ENCODE data around the gene MED13L. TPM values are rescaled to one million over a fixed set of nuclear protein-coding genes. Genes with fewer than 3 reads are reported as not detected.

MED13L gene
- total and polyA plus RNA-seq, 9 donors, result 31.0 to 82.7 (median 44.9) TPM

- peaks cover 2% of the 10 kb centered on the region for H3K9me3 ChIP-seq (replicated peaks; ENCODE audit: control insufficient read depth, low read depth, low read length)
- H3K36me3 ChIP-seq (ENCODE audit: control insufficient read depth, insufficient read depth, low read length), result no peaks in the 10 kb centered on the region
- H3K27me3 ChIP-seq (ENCODE audit: control insufficient read depth, insufficient read depth, low read length), result no peaks in the 10 kb centered on the region
- no peak overlapping the region for H3K27ac ChIP-seq (ENCODE audit: low read length)
- 92% methylated on average over 2 of the region's 7 CpGs for WGBS (ENCODE audit: insufficient coverage)
- no peaks in the 10 kb centered on the region for H3K4me1 ChIP-seq (ENCODE audit: control insufficient read depth, insufficient read depth, low read length)
- no peak for DNase-seq
- no peak overlapping the region for H3K4me3 ChIP-seq (ENCODE audit: low read length)
These were observed 342.6 kb downstream of the MED13L start for GRCh38 chr12:115934877-115935276.

GRCh38 chr12:115934046-115934445 lies 343.4 kb downstream of the MED13L start:
- Histone ChIP-seq H3K9me3 (replicated peaks; ENCODE audit: control insufficient read depth, low read depth, low read length) (peaks cover 2% of the 10 kb centered on the region), H3K4me1 (ENCODE audit: control insufficient read depth, insufficient read depth, low read length) (no peaks in the 10 kb centered on the region), H3K4me3 (ENCODE audit: low read length) (no peak overlapping the region), H3K27ac (ENCODE audit: low read length) (no peak overlapping the region), H3K36me3 (ENCODE audit: control insufficient read depth, insufficient read depth, low read length) (no peaks in the 10 kb centered on the region), H3K27me3 (ENCODE audit: control insufficient read depth, insufficient read depth, low read length) (no peaks in the 10 kb centered on the region)
- no peak for DNase-seq
- no CpG with 5 or more reads among the region's 3 CpGs for WGBS (ENCODE audit: insufficient coverage)

GRCh38 chr12:115932066-115932465 lies 345.4 kb downstream of the MED13L start:
- Histone ChIP-seq H3K27ac (ENCODE audit: low read length) (no peak overlapping the region), H3K4me1 (ENCODE audit: control insufficient read depth, insufficient read depth, low read length) (no peaks in the 10 kb centered on the region), H3K4me3 (ENCODE audit: low read length) (no peak overlapping the region), H3K36me3 (ENCODE audit: control insufficient read depth, insufficient read depth, low read length) (no peaks in the 10 kb centered on the region), H3K9me3 (replicated peaks; ENCODE audit: control insufficient read depth, low read depth, low read length) (no peaks in the 10 kb centered on the region), H3K27me3 (ENCODE audit: control insufficient read depth, insufficient read depth, low read length) (no peaks in the 10 kb centered on the region)
- DNase-seq, result no peak
- no CpG with 5 or more reads among the region's 1 CpG for WGBS (ENCODE audit: insufficient coverage)

- WGBS (ENCODE audit: insufficient coverage), result 89% methylated on average over 3 of the region's 5 CpGs
- H3K9me3 ChIP-seq (replicated peaks; ENCODE audit: control insufficient read depth, low read depth, low read length), result no peaks in the 10 kb centered on the region
- no peak for DNase-seq
These were observed 347.2 kb downstream of the MED13L start for GRCh38 chr12:115930336-115930735.

GRCh38 chr12:115926037-115926670 lies 351.3 kb downstream of the MED13L start:
- no peak for DNase-seq
- H3K36me3 ChIP-seq (ENCODE audit: control insufficient read depth, insufficient read depth, low read length), result no peaks in the 10 kb centered on the region
- no peak overlapping the region for H3K27ac ChIP-seq (ENCODE audit: low read length)
- no peaks in the 10 kb centered on the region for H3K4me1 ChIP-seq (ENCODE audit: control insufficient read depth, insufficient read depth, low read length)
- H3K27me3 ChIP-seq (ENCODE audit: control insufficient read depth, insufficient read depth, low read length), result peaks cover 2% of the 10 kb centered on the region
- peaks cover 3% of the 10 kb centered on the region for H3K9me3 ChIP-seq (replicated peaks; ENCODE audit: control insufficient read depth, low read depth, low read length)
- no peak overlapping the region for H3K4me3 ChIP-seq (ENCODE audit: low read length)
- 92% methylated on average over 4 of the region's 8 CpGs for WGBS (ENCODE audit: insufficient coverage)

More at GRCh38 chr12:115930336-115930735, 347.2 kb downstream of the MED13L start:
- Histone ChIP-seq H3K4me1 (ENCODE audit: control insufficient read depth, insufficient read depth, low read length) (no peaks in the 10 kb centered on the region), H3K4me3 (ENCODE audit: low read length) (no peak overlapping the region), H3K36me3 (ENCODE audit: control insufficient read depth, insufficient read depth, low read length) (no peaks in the 10 kb centered on the region), H3K27ac (ENCODE audit: low read length) (no peak overlapping the region), H3K27me3 (ENCODE audit: control insufficient read depth, insufficient read depth, low read length) (no peaks in the 10 kb centered on the region)

- H3K27me3 ChIP-seq (ENCODE audit: control insufficient read depth, insufficient read depth, low read length), result peaks cover 2% of the 10 kb centered on the region
- WGBS (ENCODE audit: insufficient coverage), result 88% methylated on average over 4 of the region's 5 CpGs
- peaks cover 3% of the 10 kb centered on the region for H3K9me3 ChIP-seq (replicated peaks; ENCODE audit: control insufficient read depth, low read depth, low read length)
- DNase-seq, result no peak
- H3K4me1 ChIP-seq (ENCODE audit: control insufficient read depth, insufficient read depth, low read length), result no peaks in the 10 kb centered on the region
- H3K4me3 ChIP-seq (ENCODE audit: low read length), result no peak overlapping the region
- no peak overlapping the region for H3K27ac ChIP-seq (ENCODE audit: low read length)
- no peaks in the 10 kb centered on the region for H3K36me3 ChIP-seq (ENCODE audit: control insufficient read depth, insufficient read depth, low read length)
These were observed 353.6 kb downstream of the MED13L start for GRCh38 chr12:115923851-115924250.

GRCh38 chr12:115922952-115923564 lies 354.4 kb downstream of the MED13L start:
- H3K36me3 ChIP-seq (ENCODE audit: control insufficient read depth, insufficient read depth, low read length), result no peaks in the 10 kb centered on the region
- peaks cover 5% of the 10 kb centered on the region for H3K27me3 ChIP-seq (ENCODE audit: control insufficient read depth, insufficient read depth, low read length)
- WGBS (ENCODE audit: insufficient coverage), result 74% methylated on average over 5 of the region's 8 CpGs
- H3K4me3 ChIP-seq (ENCODE audit: low read length), result no peak overlapping the region
- no peaks in the 10 kb centered on the region for H3K4me1 ChIP-seq (ENCODE audit: control insufficient read depth, insufficient read depth, low read length)
- peaks cover 3% of the 10 kb centered on the region for H3K9me3 ChIP-seq (replicated peaks; ENCODE audit: control insufficient read depth, low read depth, low read length)
- no peak for DNase-seq
- H3K27ac ChIP-seq (ENCODE audit: low read length), result no peak overlapping the region

- Histone ChIP-seq H3K4me1 (ENCODE audit: control insufficient read depth, insufficient read depth, low read length) (no peaks in the 10 kb centered on the region), H3K4me3 (ENCODE audit: low read length) (no peak overlapping the region), H3K9me3 (replicated peaks; ENCODE audit: control insufficient read depth, low read depth, low read length) (peaks cover 3% of the 10 kb centered on the region), H3K36me3 (ENCODE audit: control insufficient read depth, insufficient read depth, low read length) (no peaks in the 10 kb centered on the region), H3K27me3 (ENCODE audit: control insufficient read depth, insufficient read depth, low read length) (peaks cover 21% of the 10 kb centered on the region), H3K27ac (ENCODE audit: low read length) (no peak overlapping the region)
- no CpG with 5 or more reads among the region's 3 CpGs for WGBS (ENCODE audit: insufficient coverage)
- DNase-seq, result no peak
These were observed 356.9 kb downstream of the MED13L start for GRCh38 chr12:115920395-115921183.

- no peaks in the 10 kb centered on the region for H3K4me1 ChIP-seq (ENCODE audit: control insufficient read depth, insufficient read depth, low read length)
- DNase-seq, result no peak
- peaks cover 3% of the 10 kb centered on the region for H3K9me3 ChIP-seq (replicated peaks; ENCODE audit: control insufficient read depth, low read depth, low read length)
- H3K4me3 ChIP-seq (ENCODE audit: low read length), result no peak overlapping the region
- no peaks in the 10 kb centered on the region for H3K36me3 ChIP-seq (ENCODE audit: control insufficient read depth, insufficient read depth, low read length)
- WGBS (ENCODE audit: insufficient coverage), result 55% methylated on average over 3 of the region's 7 CpGs
- peaks cover 21% of the 10 kb centered on the region for H3K27me3 ChIP-seq (ENCODE audit: control insufficient read depth, insufficient read depth, low read length)
- H3K27ac ChIP-seq (ENCODE audit: low read length), result no peak overlapping the region
These were observed 358.7 kb downstream of the MED13L start for GRCh38 chr12:115918763-115919162.

- Histone ChIP-seq H3K4me1 (ENCODE audit: control insufficient read depth, insufficient read depth, low read length) (no peaks in the 10 kb centered on the region), H3K27ac (ENCODE audit: low read length) (no peak overlapping the region), H3K27me3 (ENCODE audit: control insufficient read depth, insufficient read depth, low read length) (peaks cover 21% of the 10 kb centered on the region), H3K4me3 (ENCODE audit: low read length) (no peak overlapping the region), H3K36me3 (ENCODE audit: control insufficient read depth, insufficient read depth, low read length) (no peaks in the 10 kb centered on the region), H3K9me3 (replicated peaks; ENCODE audit: control insufficient read depth, low read depth, low read length) (no peaks in the 10 kb centered on the region)
- WGBS (ENCODE audit: insufficient coverage), result 4% methylated on average over 49 of the region's 57 CpGs
- peak; percentile 24 for DNase-seq
These were observed 360.4 kb downstream of the MED13L start for GRCh38 chr12:115916910-115917668.

Measured in muscle of leg (tissue), 11 donors.